ENCODE measurements around the gene ERMP1.

The ERMP1 gene

DNA sequence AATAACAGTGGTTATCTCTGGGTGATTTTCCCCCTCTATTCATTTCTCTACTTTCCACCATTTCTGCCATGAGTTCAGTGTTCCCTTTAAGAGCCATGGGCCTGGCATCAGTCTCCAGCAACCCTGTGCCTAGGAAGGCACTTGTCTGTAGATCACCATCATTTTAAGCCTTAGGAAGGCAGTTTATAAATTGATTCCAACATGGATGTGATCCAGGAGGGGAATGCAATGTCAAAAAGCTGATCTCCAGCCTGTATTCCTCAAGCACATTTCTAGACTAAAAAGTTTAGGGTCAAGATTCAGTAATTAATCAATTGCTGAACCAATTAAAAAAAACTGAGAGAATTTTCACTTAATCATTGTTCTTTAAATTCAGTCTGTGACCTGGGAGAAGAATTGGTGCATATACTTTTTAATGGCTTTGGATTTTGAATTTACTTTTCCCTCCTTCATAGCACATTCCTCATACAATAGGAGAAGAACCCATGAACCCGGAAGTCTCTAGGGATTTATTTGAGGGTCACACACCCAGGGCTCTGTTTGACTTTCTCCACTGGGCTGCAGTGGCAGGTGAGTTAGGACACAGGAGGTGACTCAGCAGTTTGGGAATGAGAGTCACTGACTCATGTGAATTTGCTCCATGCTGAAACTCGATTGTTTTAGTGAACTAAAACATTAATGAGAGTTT, 6.1 kb upstream of the ERMP1 start:
- H3K36me3 ChIP-seq (ENCODE audit: control insufficient read depth, insufficient read depth, low read length): no peaks in the 10 kb centered on the region
- no peak overlapping the region for H3K4me3 ChIP-seq (ENCODE audit: low read depth, low read length)
- H3K4me1 ChIP-seq (ENCODE audit: control insufficient read depth, insufficient read depth, low read length): peaks cover 8% of the 10 kb centered on the region
- no peak overlapping the region for H3K9ac ChIP-seq (ENCODE audit: low read depth, low read length)
- H3K9me3 ChIP-seq (ENCODE audit: control insufficient read depth, insufficient read depth, low read length): no peaks in the 10 kb centered on the region
- H3K27me3 ChIP-seq (ENCODE audit: control insufficient read depth, insufficient read depth, low read length): no peaks in the 10 kb centered on the region

DNA sequence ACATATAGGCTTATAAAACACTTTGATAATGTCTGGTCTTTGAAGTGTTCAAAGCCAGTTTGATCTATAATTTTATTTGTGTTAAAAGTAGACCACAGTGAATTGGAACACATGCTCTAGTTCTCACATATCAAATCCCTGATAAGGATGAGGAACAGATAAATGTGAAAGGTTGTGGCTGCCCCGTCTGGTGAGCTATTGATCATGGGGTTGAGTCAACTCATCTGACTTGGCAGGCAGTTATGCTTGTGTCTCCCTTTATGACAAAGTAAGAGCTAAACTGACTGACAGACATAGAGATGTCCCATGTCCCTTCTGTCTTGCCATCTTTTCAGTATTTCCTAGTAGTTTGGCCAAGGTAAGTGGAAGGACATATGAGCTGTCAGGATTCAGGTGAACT, 2.9 kb upstream of the ERMP1 start:
- Histone ChIP-seq H3K9me3 (ENCODE audit: control insufficient read depth, insufficient read depth, low read length) (no peaks in the 10 kb centered on the region), H3K4me1 (ENCODE audit: control insufficient read depth, insufficient read depth, low read length) (peaks cover 11% of the 10 kb centered on the region), H3K27me3 (ENCODE audit: control insufficient read depth, insufficient read depth, low read length) (peaks cover 3% of the 10 kb centered on the region), H3K36me3 (ENCODE audit: control insufficient read depth, insufficient read depth, low read length) (no peaks in the 10 kb centered on the region), H3K9ac (ENCODE audit: low read depth, low read length) (no peak overlapping the region), H3K4me3 (ENCODE audit: low read depth, low read length) (no peak overlapping the region)

DNA sequence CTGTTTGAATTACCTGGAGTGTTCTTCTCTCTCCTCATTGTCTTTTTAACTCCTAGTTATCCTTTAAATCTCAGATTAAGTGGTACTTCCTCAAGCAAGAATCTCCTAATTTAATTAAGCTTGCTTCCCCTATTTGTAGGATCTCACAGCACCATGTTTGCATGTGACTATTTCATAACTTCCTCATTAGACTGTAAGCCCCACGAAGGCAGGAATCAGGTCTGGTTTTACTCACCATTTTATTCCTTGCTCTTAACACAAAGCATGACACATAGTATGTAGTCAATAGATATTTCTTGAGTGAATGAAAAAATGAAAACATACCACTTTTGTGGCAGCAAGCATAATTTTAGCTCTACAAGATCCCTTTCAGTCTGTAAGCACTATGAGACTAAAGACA, 1.3 kb upstream of the ERMP1 start:
- H3K9ac ChIP-seq (ENCODE audit: low read depth, low read length): no peak overlapping the region
- no peak overlapping the region for H3K4me3 ChIP-seq (ENCODE audit: low read depth, low read length)
- H3K36me3 ChIP-seq (ENCODE audit: control insufficient read depth, insufficient read depth, low read length): no peaks in the 10 kb centered on the region
- H3K27me3 ChIP-seq (ENCODE audit: control insufficient read depth, insufficient read depth, low read length): peaks cover 3% of the 10 kb centered on the region
- H3K4me1 ChIP-seq (ENCODE audit: control insufficient read depth, insufficient read depth, low read length): peaks cover 8% of the 10 kb centered on the region
- H3K9me3 ChIP-seq (ENCODE audit: control insufficient read depth, insufficient read depth, low read length): no peaks in the 10 kb centered on the region

DNA sequence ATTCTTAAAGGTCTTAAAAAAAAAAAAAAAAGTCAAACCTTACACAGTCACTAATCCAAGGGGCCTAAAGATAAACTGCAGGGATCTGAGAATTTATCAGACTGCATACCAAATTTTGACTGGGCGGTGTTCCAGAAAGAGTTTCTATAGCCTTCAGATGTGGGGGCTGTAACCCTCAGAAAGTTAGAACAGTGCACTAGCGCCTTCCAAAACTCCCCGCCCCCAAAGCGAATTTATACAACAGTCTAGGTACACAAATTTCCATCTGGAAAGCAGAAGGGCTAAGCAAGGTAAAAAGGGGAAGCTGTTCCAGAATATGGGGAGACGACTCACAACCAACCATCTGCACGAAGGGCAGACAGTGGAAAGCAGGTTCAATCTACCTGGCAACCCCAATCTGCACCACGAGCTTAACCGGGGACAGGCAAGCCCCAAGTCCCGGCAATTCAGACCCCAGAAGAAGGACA, 813 bp downstream of the ERMP1 start:
- peak overlapping the region; percentile 79 for H3K9ac ChIP-seq (ENCODE audit: low read depth, low read length)
- H3K27me3 ChIP-seq (ENCODE audit: control insufficient read depth, insufficient read depth, low read length): peaks cover 3% of the 10 kb centered on the region
- H3K4me3 ChIP-seq (ENCODE audit: low read depth, low read length): peak overlapping the region; percentile 87
- H3K4me1 ChIP-seq (ENCODE audit: control insufficient read depth, insufficient read depth, low read length): peaks cover 3% of the 10 kb centered on the region
- no peaks in the 10 kb centered on the region for H3K36me3 ChIP-seq (ENCODE audit: control insufficient read depth, insufficient read depth, low read length)
- H3K9me3 ChIP-seq (ENCODE audit: control insufficient read depth, insufficient read depth, low read length): no peaks in the 10 kb centered on the region

DNA sequence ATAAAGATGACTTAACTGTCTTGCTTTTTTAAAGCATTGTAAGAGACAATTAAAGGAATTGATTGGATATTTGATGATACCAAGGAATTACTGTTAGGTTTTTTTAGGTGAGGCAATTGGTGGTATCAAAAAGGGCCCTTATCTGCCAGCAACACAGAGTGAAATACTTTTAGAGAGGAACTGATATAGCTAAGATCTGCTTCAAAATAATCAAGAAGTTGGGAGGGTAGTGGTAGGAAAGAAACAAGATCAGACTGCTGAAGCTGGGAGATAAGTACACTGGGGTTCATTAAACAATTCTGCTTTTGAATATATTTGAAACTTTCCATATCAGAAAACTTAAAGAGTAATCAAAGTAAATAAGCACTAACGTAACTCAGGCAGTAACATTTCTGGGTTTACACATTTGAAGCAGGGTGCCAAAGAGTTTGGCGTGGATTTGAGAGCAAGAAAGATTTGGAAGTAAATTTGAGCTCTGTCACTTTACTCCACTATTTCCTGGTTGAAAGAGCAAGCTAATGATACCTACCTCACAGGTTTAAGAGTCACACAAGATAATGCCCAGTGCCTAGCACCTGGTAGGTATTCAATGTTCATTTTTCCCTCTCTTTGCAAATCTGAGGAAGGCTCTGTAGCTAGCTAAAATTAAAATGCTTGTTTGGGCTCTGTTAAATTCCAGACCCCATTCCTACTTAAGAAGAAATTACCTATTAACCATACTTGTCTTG, 6.9 kb downstream of the ERMP1 start:
- H3K27me3 ChIP-seq (ENCODE audit: control insufficient read depth, insufficient read depth, low read length): no peaks in the 10 kb centered on the region
- H3K36me3 ChIP-seq (ENCODE audit: control insufficient read depth, insufficient read depth, low read length): no peaks in the 10 kb centered on the region
- H3K9me3 ChIP-seq (ENCODE audit: control insufficient read depth, insufficient read depth, low read length): no peaks in the 10 kb centered on the region
- no peak overlapping the region for H3K4me3 ChIP-seq (ENCODE audit: low read depth, low read length)
- H3K4me1 ChIP-seq (ENCODE audit: control insufficient read depth, insufficient read depth, low read length): no peaks in the 10 kb centered on the region
- no peak overlapping the region for H3K9ac ChIP-seq (ENCODE audit: low read depth, low read length)

DNA sequence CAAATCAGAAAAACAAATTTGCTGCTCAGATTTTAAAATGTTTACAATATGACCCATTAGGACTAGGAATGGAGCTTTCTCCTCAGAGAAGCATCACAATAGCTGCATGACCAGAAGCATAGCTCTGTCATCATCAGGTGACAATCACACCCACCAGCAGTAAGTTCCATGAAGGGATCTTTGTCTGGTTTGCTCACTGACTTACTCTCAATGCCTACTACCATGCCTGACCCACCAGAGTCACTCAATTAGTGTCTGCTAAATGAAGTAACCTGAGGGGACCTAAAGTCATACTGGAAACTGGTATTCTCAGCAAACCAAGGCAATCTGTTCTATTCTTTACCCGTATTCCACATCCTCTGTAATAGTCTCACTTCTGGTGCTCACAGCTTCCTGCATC, 7.7 kb downstream of the ERMP1 start:
- Histone ChIP-seq H3K27me3 (ENCODE audit: control insufficient read depth, insufficient read depth, low read length) (no peaks in the 10 kb centered on the region), H3K36me3 (ENCODE audit: control insufficient read depth, insufficient read depth, low read length) (no peaks in the 10 kb centered on the region), H3K9me3 (ENCODE audit: control insufficient read depth, insufficient read depth, low read length) (no peaks in the 10 kb centered on the region), H3K4me1 (ENCODE audit: control insufficient read depth, insufficient read depth, low read length) (no peaks in the 10 kb centered on the region), H3K4me3 (ENCODE audit: low read depth, low read length) (no peak overlapping the region), H3K9ac (ENCODE audit: low read depth, low read length) (no peak overlapping the region)

DNA sequence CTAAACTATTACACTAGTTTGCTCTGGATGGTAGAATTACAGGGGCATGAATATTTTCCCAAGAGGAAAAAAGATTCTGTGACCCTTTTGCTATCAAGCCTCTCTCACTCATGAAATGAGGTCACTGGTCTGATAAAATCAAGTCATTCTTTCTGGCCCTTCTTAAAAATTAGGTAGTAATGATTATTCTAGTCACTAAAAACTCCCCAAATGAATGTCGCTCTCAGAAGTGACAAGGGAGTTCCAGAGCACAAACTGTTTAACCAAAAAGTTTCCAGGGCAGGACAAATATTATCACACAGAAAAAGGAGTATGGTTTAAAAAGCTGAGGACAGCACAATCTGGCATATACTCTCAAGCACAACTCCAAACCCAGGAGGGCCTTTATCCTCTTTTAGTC, 12.5 kb downstream of the ERMP1 start:
- Histone ChIP-seq H3K9me3 (ENCODE audit: control insufficient read depth, insufficient read depth, low read length) (no peaks in the 10 kb centered on the region), H3K4me3 (ENCODE audit: low read depth, low read length) (no peak overlapping the region), H3K27me3 (ENCODE audit: control insufficient read depth, insufficient read depth, low read length) (no peaks in the 10 kb centered on the region), H3K36me3 (ENCODE audit: control insufficient read depth, insufficient read depth, low read length) (no peaks in the 10 kb centered on the region), H3K4me1 (ENCODE audit: control insufficient read depth, insufficient read depth, low read length) (no peaks in the 10 kb centered on the region), H3K9ac (ENCODE audit: low read depth, low read length) (no peak overlapping the region)

DNA sequence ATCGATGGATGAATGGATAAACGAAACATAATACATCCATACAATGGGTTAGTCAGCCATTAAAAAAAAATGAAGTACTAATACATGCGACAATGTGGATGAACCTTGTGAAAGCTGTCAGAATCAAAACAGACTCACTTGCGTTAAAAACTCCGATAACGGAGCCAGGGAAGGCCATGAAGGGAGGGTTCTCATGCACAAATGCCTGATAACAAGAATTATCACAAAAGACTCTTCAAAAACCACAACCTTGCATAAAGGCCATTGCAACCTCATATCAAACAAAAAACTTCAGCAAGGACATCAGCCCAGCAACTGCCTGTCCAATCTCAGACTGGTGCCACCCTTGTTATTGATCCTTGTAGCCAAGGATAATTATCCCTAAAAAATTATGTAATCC, 13.7 kb downstream of the ERMP1 start:
- Histone ChIP-seq H3K9ac (ENCODE audit: low read depth, low read length) (no peak overlapping the region), H3K4me3 (ENCODE audit: low read depth, low read length) (no peak overlapping the region), H3K4me1 (ENCODE audit: control insufficient read depth, insufficient read depth, low read length) (no peaks in the 10 kb centered on the region), H3K27me3 (ENCODE audit: control insufficient read depth, insufficient read depth, low read length) (no peaks in the 10 kb centered on the region), H3K9me3 (ENCODE audit: control insufficient read depth, insufficient read depth, low read length) (no peaks in the 10 kb centered on the region), H3K36me3 (ENCODE audit: control insufficient read depth, insufficient read depth, low read length) (no peaks in the 10 kb centered on the region)

DNA sequence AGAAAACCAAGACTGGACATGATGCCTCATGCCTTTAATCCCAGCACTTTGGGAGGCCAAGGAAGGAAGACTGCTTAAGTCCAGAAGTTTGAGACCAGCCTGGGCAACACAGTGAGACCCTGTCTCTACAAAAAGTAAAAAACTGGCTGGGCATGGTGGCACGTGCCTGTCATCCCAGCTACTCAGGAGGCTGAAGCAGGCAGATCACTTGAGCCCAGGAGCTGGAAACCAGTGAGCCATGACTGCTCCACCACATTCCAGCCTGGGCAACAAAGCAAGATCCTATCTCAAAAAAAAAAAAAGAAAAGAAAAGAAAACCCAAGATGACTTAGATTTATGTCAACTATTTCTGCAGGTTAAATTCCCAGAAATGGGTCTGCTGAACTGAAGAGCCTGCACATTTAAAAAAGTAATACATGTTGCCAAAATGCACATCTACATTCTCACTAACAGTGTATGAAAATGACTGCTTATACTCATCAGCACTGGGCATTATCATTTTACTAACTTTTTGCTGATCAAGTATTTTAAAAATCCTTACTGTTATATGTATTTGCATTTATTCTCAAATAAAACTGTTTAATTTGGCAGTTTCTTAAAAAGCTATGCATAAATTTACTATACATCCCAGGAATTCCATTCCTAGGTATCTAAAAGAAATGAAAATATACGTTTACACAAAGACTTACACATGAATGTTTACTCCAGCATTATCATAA, 14.3 kb downstream of the ERMP1 start:
- H3K4me1 ChIP-seq (ENCODE audit: control insufficient read depth, insufficient read depth, low read length): no peaks in the 10 kb centered on the region
- no peaks in the 10 kb centered on the region for H3K36me3 ChIP-seq (ENCODE audit: control insufficient read depth, insufficient read depth, low read length)

DNA sequence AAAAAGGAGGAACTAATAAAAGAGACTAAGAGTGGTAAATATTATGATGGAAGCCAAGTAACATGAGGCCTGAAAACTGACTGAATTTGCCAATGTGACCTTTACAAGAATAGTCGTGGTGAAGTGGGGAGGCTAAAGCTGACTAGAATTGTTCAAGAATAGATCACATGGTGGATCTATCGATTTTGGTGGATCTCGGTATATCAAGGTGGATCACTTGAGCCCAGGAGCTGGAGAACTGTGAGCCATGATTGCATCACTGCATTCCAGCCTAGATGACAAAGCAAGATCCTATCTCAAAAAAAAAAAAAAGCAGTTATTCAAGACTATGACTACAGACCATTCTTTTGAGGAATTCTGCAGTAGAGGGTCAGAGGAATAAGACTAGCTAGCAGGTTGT, 15.1 kb downstream of the ERMP1 start:
- Histone ChIP-seq H3K4me1 (ENCODE audit: control insufficient read depth, insufficient read depth, low read length) (no peaks in the 10 kb centered on the region), H3K36me3 (ENCODE audit: control insufficient read depth, insufficient read depth, low read length) (no peaks in the 10 kb centered on the region), H3K27me3 (ENCODE audit: control insufficient read depth, insufficient read depth, low read length) (no peaks in the 10 kb centered on the region), H3K9me3 (ENCODE audit: control insufficient read depth, insufficient read depth, low read length) (no peaks in the 10 kb centered on the region), H3K4me3 (ENCODE audit: low read depth, low read length) (no peak overlapping the region), H3K9ac (ENCODE audit: low read depth, low read length) (no peak overlapping the region)

More for the DNA sequence above, 14.3 kb downstream of the ERMP1 start:
- Histone ChIP-seq H3K4me3 (ENCODE audit: low read depth, low read length) (no peak overlapping the region), H3K27me3 (ENCODE audit: control insufficient read depth, insufficient read depth, low read length) (no peaks in the 10 kb centered on the region), H3K9me3 (ENCODE audit: control insufficient read depth, insufficient read depth, low read length) (no peaks in the 10 kb centered on the region), H3K9ac (ENCODE audit: low read depth, low read length) (no peak overlapping the region)

DNA sequence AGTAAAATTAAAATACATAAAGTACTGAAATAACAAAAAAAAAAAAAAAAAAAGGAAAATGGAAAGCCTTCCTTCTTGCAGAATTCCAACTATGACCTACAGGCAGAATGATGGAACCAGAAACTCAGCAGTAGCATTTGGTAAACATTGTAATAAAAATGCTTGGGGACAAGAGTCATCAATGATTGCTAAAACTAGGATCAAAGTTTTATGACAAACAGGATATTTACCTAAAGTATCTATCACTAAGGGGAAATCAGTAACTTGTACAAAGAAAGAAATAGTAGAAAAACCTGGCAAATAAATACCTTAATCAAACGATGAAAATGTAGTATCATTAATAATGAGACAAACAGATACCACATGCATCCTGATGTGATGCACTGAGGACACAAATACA, 17.5 kb downstream of the ERMP1 start:
- Histone ChIP-seq H3K27me3 (ENCODE audit: control insufficient read depth, insufficient read depth, low read length) (no peaks in the 10 kb centered on the region), H3K4me3 (ENCODE audit: low read depth, low read length) (no peak overlapping the region), H3K36me3 (ENCODE audit: control insufficient read depth, insufficient read depth, low read length) (no peaks in the 10 kb centered on the region), H3K9me3 (ENCODE audit: control insufficient read depth, insufficient read depth, low read length) (no peaks in the 10 kb centered on the region), H3K4me1 (ENCODE audit: control insufficient read depth, insufficient read depth, low read length) (no peaks in the 10 kb centered on the region), H3K9ac (ENCODE audit: low read depth, low read length) (no peak overlapping the region)

DNA sequence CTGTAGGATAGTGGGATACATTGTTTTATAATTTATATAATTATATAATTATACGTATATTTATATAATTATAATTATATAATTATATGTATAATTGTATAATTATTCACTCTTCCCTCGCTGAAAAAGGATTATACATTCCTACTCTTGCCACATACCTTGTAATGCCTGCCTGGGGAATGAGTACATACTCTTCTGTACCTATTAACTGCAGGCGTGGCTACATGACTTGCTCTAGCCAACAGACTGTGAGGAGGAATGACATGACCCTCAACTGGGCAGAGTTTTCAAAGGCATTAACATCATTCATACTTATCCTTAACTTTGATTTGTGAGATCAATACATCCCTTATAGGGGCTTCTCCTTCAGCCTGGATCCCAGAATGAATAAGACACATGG, 19.1 kb downstream of the ERMP1 start:
- no peaks in the 10 kb centered on the region for H3K27me3 ChIP-seq (ENCODE audit: control insufficient read depth, insufficient read depth, low read length)
- no peak overlapping the region for H3K4me3 ChIP-seq (ENCODE audit: low read depth, low read length)
- H3K36me3 ChIP-seq (ENCODE audit: control insufficient read depth, insufficient read depth, low read length): no peaks in the 10 kb centered on the region
- H3K4me1 ChIP-seq (ENCODE audit: control insufficient read depth, insufficient read depth, low read length): no peaks in the 10 kb centered on the region
- H3K9ac ChIP-seq (ENCODE audit: low read depth, low read length): no peak overlapping the region
- no peaks in the 10 kb centered on the region for H3K9me3 ChIP-seq (ENCODE audit: control insufficient read depth, insufficient read depth, low read length)
